GM18519 (cell line): ENCODE data around the gene ALK.

Experiments used
- ATAC-seq: cut with Tn5 transposase; IDR thresholded peaks from one replicate; pipeline ENCODE4 v1.9.1; 2021; ENCODE audit warnings: mild to moderate bottlenecking, moderate library complexity; ENCODE audit not compliant: unreplicated experiment, low FRiP score

The ALK gene

GRCh38 chr2:29560566-29560965, 360.8 kb downstream of the ALK start:
- no peak for ATAC-seq

GRCh38 chr2:29560030-29560429, 361.4 kb downstream of the ALK start:
- no peak for ATAC-seq

- no peak for ATAC-seq
Measured at GRCh38 chr2:29559578-29559977, 361.8 kb downstream of the ALK start.

GRCh38 chr2:29558097-29558496, 363.3 kb downstream of the ALK start:
- ATAC-seq: no peak

- no peak for ATAC-seq
Measured at GRCh38 chr2:29557268-29557667, 364.1 kb downstream of the ALK start.

GRCh38 chr2:29549069-29549380, 372.4 kb downstream of the ALK start:
- no peak for ATAC-seq

GRCh38 chr2:29544917-29545316, 376.5 kb downstream of the ALK start:
- ATAC-seq: no peak

- ATAC-seq: no peak
Measured at GRCh38 chr2:29544031-29544430, 377.4 kb downstream of the ALK start.

- no peak for ATAC-seq
Measured at GRCh38 chr2:29535188-29535587, 386.2 kb downstream of the ALK start.

- no peak for ATAC-seq
Measured at GRCh38 chr2:29532436-29532835, 388.9 kb downstream of the ALK start.

- no peak for ATAC-seq
Measured at GRCh38 chr2:29531626-29532025, 389.8 kb downstream of the ALK start.

GRCh38 chr2:29530281-29530680, 391.1 kb downstream of the ALK start:
- no peak for ATAC-seq

- no peak for ATAC-seq
Measured at GRCh38 chr2:29528891-29529520, 392.4 kb downstream of the ALK start.

GRCh38 chr2:29528371-29528770, 393.0 kb downstream of the ALK start:
- ATAC-seq: no peak

GRCh38 chr2:29527947-29528346, 393.4 kb downstream of the ALK start:
- no peak for ATAC-seq

GRCh38 chr2:29526587-29527586, 394.5 kb downstream of the ALK start:
- ATAC-seq: no peak

- no peak for ATAC-seq
Measured at GRCh38 chr2:29525921-29526320, 395.5 kb downstream of the ALK start.

- no peak for ATAC-seq
Measured at GRCh38 chr2:29524652-29525051, 396.7 kb downstream of the ALK start.

GRCh38 chr2:29522951-29523669, 398.3 kb downstream of the ALK start:
- ATAC-seq: no peak

GRCh38 chr2:29520001-29520400, 401.4 kb downstream of the ALK start:
- ATAC-seq: no peak

GRCh38 chr2:29519338-29519925, 402.0 kb downstream of the ALK start:
- ATAC-seq: no peak
